Central memory CD8-positive, alpha-beta T cell (primary cell): ENCODE data around the gene PAWR.

ENCODE experiments used
- ATAC-seq: fragments of 150-1000 bp; cut with Tn5 transposase; replicated peaks from 2 replicates; pipeline ENCODE4 v1.10.0; 2022; ENCODE audit warnings: mild to moderate bottlenecking, moderate FRiP score, moderate number of reproducible peaks; ENCODE audit not compliant: poor library complexity, severe bottlenecking; ENCODE audit errors: extremely low read depth
- DNase-seq, 2 donors: peaks; one replicate each; pipeline ENCODE4 v3.0.0; 2021; ENCODE audit warnings: low spot score in 2 of 2
- H3K27ac Mint-ChIP-seq: one replicate; pipeline ENCODE4 v1.8.0; 2022; ENCODE audit warnings: low read depth, mild to moderate bottlenecking, moderate library complexity, mixed read lengths
- H3K27me3 Mint-ChIP-seq: one replicate; pipeline ENCODE4 v1.8.0; 2022; ENCODE audit warnings: mixed read lengths
- H3K36me3 Mint-ChIP-seq: one replicate; pipeline ENCODE4 v1.8.0; 2022; ENCODE audit warnings: mild to moderate bottlenecking, moderate library complexity, mixed read lengths; ENCODE audit not compliant: insufficient read depth
- H3K4me1 Mint-ChIP-seq: one replicate; pipeline ENCODE4 v1.8.0; 2022; ENCODE audit warnings: mixed read lengths
- H3K4me3 Mint-ChIP-seq: one replicate; pipeline ENCODE4 v1.8.0; 2022; ENCODE audit warnings: mild to moderate bottlenecking, moderate library complexity, mixed read lengths
- H3K9me3 Mint-ChIP-seq: one replicate; pipeline ENCODE4 v1.8.0; 2022; ENCODE audit warnings: mixed read lengths

The PAWR gene

GRCh38 chr12:79680051-79680450 lies 10.7 kb downstream of the PAWR start:
- Mint-ChIP-seq H3K36me3 (no peaks in the 10 kb centered on the region), H3K9me3 (no peaks in the 10 kb centered on the region)

GRCh38 chr12:79678306-79678705 lies 12.5 kb downstream of the PAWR start:
- DNase-seq (no peak), ATAC-seq (no peak)
- Mint-ChIP-seq H3K4me1 (no peaks in the 10 kb centered on the region), H3K9me3 (no peaks in the 10 kb centered on the region), H3K4me3 (no peak overlapping the region), H3K27ac (no peak overlapping the region), H3K27me3 (peaks cover 33% of the 10 kb centered on the region), H3K36me3 (no peaks in the 10 kb centered on the region)

More at GRCh38 chr12:79680051-79680450, 10.7 kb downstream of the PAWR start:
- no peaks in the 10 kb centered on the region for H3K4me1 Mint-ChIP-seq
- DNase-seq (no peak), ATAC-seq (no peak)
- H3K27me3 Mint-ChIP-seq = peaks cover 35% of the 10 kb centered on the region
- no peak overlapping the region for H3K27ac Mint-ChIP-seq
- H3K4me3 Mint-ChIP-seq = no peak overlapping the region

GRCh38 chr12:79677672-79678071 lies 13.1 kb downstream of the PAWR start:
- ATAC-seq (no peak), DNase-seq (no peak)
- H3K36me3 Mint-ChIP-seq = no peaks in the 10 kb centered on the region

GRCh38 chr12:79676579-79676978 lies 14.2 kb downstream of the PAWR start:
- H3K27ac Mint-ChIP-seq = no peak overlapping the region
- H3K4me3 Mint-ChIP-seq = no peak overlapping the region
- peaks cover 8% of the 10 kb centered on the region for H3K9me3 Mint-ChIP-seq
- H3K36me3 Mint-ChIP-seq = no peaks in the 10 kb centered on the region
- peaks cover 36% of the 10 kb centered on the region for H3K27me3 Mint-ChIP-seq
- no peaks in the 10 kb centered on the region for H3K4me1 Mint-ChIP-seq
- ATAC-seq = no peak
- DNase-seq = no peak

More at GRCh38 chr12:79677672-79678071, 13.1 kb downstream of the PAWR start:
- Mint-ChIP-seq H3K27ac (no peak overlapping the region), H3K4me1 (no peaks in the 10 kb centered on the region), H3K27me3 (peaks cover 36% of the 10 kb centered on the region), H3K4me3 (no peak overlapping the region), H3K9me3 (no peaks in the 10 kb centered on the region)

GRCh38 chr12:79674629-79675028 lies 16.1 kb downstream of the PAWR start:
- Mint-ChIP-seq H3K36me3 (no peaks in the 10 kb centered on the region), H3K27me3 (peaks cover 23% of the 10 kb centered on the region), H3K9me3 (peaks cover 8% of the 10 kb centered on the region), H3K4me1 (no peaks in the 10 kb centered on the region), H3K27ac (no peak overlapping the region), H3K4me3 (no peak overlapping the region)
- ATAC-seq (no peak), DNase-seq (no peak)

- H3K4me1 Mint-ChIP-seq = no peaks in the 10 kb centered on the region
- H3K36me3 Mint-ChIP-seq = no peaks in the 10 kb centered on the region
- no peak overlapping the region for H3K4me3 Mint-ChIP-seq
- ATAC-seq (no peak), DNase-seq (no peak)
- peaks cover 12% of the 10 kb centered on the region for H3K27me3 Mint-ChIP-seq
- peaks cover 8% of the 10 kb centered on the region for H3K9me3 Mint-ChIP-seq
- H3K27ac Mint-ChIP-seq = no peak overlapping the region
Measured at GRCh38 chr12:79673354-79673753, 17.4 kb downstream of the PAWR start.

- ATAC-seq (no peak), DNase-seq (no peak)
- Mint-ChIP-seq H3K36me3 (no peaks in the 10 kb centered on the region), H3K4me1 (no peaks in the 10 kb centered on the region), H3K4me3 (no peak overlapping the region), H3K9me3 (peaks cover 8% of the 10 kb centered on the region), H3K27me3 (peaks cover 12% of the 10 kb centered on the region), H3K27ac (no peak overlapping the region)
Measured at GRCh38 chr12:79668113-79668512, 22.7 kb downstream of the PAWR start.

- no peak overlapping the region for H3K27ac Mint-ChIP-seq
- no peaks in the 10 kb centered on the region for H3K36me3 Mint-ChIP-seq
- no peak for ATAC-seq
- H3K9me3 Mint-ChIP-seq = no peaks in the 10 kb centered on the region
- H3K4me1 Mint-ChIP-seq = no peaks in the 10 kb centered on the region
- DNase-seq = no peak
- no peaks in the 10 kb centered on the region for H3K27me3 Mint-ChIP-seq
- H3K4me3 Mint-ChIP-seq = no peak overlapping the region
Measured at GRCh38 chr12:79665212-79665887, 25.4 kb downstream of the PAWR start.

GRCh38 chr12:79664518-79664917 lies 26.2 kb downstream of the PAWR start:
- Mint-ChIP-seq H3K4me1 (no peaks in the 10 kb centered on the region), H3K4me3 (no peak overlapping the region), H3K36me3 (no peaks in the 10 kb centered on the region), H3K27ac (no peak overlapping the region), H3K9me3 (no peaks in the 10 kb centered on the region), H3K27me3 (no peaks in the 10 kb centered on the region)
- ATAC-seq = no peak
- no peak for DNase-seq

- H3K9me3 Mint-ChIP-seq = no peaks in the 10 kb centered on the region
- no peak overlapping the region for H3K4me3 Mint-ChIP-seq
- no peaks in the 10 kb centered on the region for H3K27me3 Mint-ChIP-seq
- no peak overlapping the region for H3K27ac Mint-ChIP-seq
- no peak for DNase-seq
- no peak for ATAC-seq
- H3K4me1 Mint-ChIP-seq = no peaks in the 10 kb centered on the region
- H3K36me3 Mint-ChIP-seq = no peaks in the 10 kb centered on the region
Measured at GRCh38 chr12:79662046-79662811, 28.5 kb downstream of the PAWR start.

- no peak for ATAC-seq
Measured at GRCh38 chr12:79661629-79662028, 29.1 kb downstream of the PAWR start.

GRCh38 chr12:79659961-79660431 lies 30.8 kb downstream of the PAWR start:
- H3K36me3 Mint-ChIP-seq = no peaks in the 10 kb centered on the region
- H3K27ac Mint-ChIP-seq = no peak overlapping the region
- H3K27me3 Mint-ChIP-seq = no peaks in the 10 kb centered on the region
- no peaks in the 10 kb centered on the region for H3K4me1 Mint-ChIP-seq
- ATAC-seq (no peak), DNase-seq (no peak)
- H3K4me3 Mint-ChIP-seq = no peak overlapping the region
- H3K9me3 Mint-ChIP-seq = peaks cover 6% of the 10 kb centered on the region

More at GRCh38 chr12:79661629-79662028, 29.1 kb downstream of the PAWR start:
- Mint-ChIP-seq H3K36me3 (no peaks in the 10 kb centered on the region), H3K27ac (no peak overlapping the region), H3K9me3 (no peaks in the 10 kb centered on the region), H3K4me3 (no peak overlapping the region), H3K27me3 (no peaks in the 10 kb centered on the region), H3K4me1 (no peaks in the 10 kb centered on the region)
- DNase-seq = no peak

GRCh38 chr12:79658221-79658620 lies 32.5 kb downstream of the PAWR start:
- H3K4me3 Mint-ChIP-seq = no peak overlapping the region
- DNase-seq = no peak
- H3K27ac Mint-ChIP-seq = no peak overlapping the region
- H3K27me3 Mint-ChIP-seq = no peaks in the 10 kb centered on the region
- H3K9me3 Mint-ChIP-seq = peaks cover 6% of the 10 kb centered on the region
- H3K36me3 Mint-ChIP-seq = no peaks in the 10 kb centered on the region
- ATAC-seq = no peak
- no peaks in the 10 kb centered on the region for H3K4me1 Mint-ChIP-seq
